GM04504 (cell line): ENCODE measurements around the gene TRIM33.
"Not testable (repeated sequence)": the region's sequence is repeated elsewhere in the genome, so short reads cannot be mapped to it uniquely, and the experiment has no call there.

Experiments used
- DNase-seq: peaks from one replicate; pipeline ENCODE4 v3.0.0-alpha.2; 2012; ENCODE audit warnings: low read depth

The TRIM33 gene

GRCh38 chr1:114397601-114398000, 113.4 kb downstream of the TRIM33 start:
- DNase-seq = no peak

GRCh38 chr1:114395863-114396262, 115.1 kb downstream of the TRIM33 start:
- DNase-seq = no peak

- DNase-seq = no peak
Measured at GRCh38 chr1:114390960-114391359, 120.0 kb downstream of the TRIM33 start.

- no peak for DNase-seq
Measured at GRCh38 chr1:114390361-114390760, 120.6 kb downstream of the TRIM33 start.

GRCh38 chr1:114388432-114389003, 122.5 kb downstream of the TRIM33 start:
- no peak for DNase-seq

GRCh38 chr1:114387585-114387984, 123.4 kb downstream of the TRIM33 start:
- not testable (repeated sequence) for DNase-seq

- DNase-seq = no peak
Measured at GRCh38 chr1:114387010-114387360, 124.0 kb downstream of the TRIM33 start.

GRCh38 chr1:114386129-114387009, 124.6 kb downstream of the TRIM33 start:
- DNase-seq = no peak

- DNase-seq = no peak
Measured at GRCh38 chr1:114384922-114385321, 126.1 kb downstream of the TRIM33 start.

GRCh38 chr1:114379987-114380386, 131.0 kb downstream of the TRIM33 start:
- no peak for DNase-seq

- no peak for DNase-seq
Measured at GRCh38 chr1:114379358-114379757, 131.6 kb downstream of the TRIM33 start.

- DNase-seq = no peak
Measured at GRCh38 chr1:114377356-114377755, 133.6 kb downstream of the TRIM33 start.

- no peak for DNase-seq
Measured at GRCh38 chr1:114369930-114370329, 141.1 kb downstream of the TRIM33 start.

- DNase-seq = not testable (repeated sequence)
Measured at GRCh38 chr1:114369266-114369919, 141.6 kb downstream of the TRIM33 start.

GRCh38 chr1:114368560-114369255, 142.3 kb downstream of the TRIM33 start:
- no peak for DNase-seq

GRCh38 chr1:114367810-114368209, 143.2 kb downstream of the TRIM33 start:
- no peak for DNase-seq

GRCh38 chr1:114363230-114363629, 147.8 kb downstream of the TRIM33 start:
- DNase-seq = not testable (repeated sequence)

- DNase-seq = no peak
Measured at GRCh38 chr1:114359791-114360190, 151.2 kb downstream of the TRIM33 start.

- no peak for DNase-seq
Measured at GRCh38 chr1:114355240-114355639, 155.8 kb downstream of the TRIM33 start.

- DNase-seq = no peak
Measured at GRCh38 chr1:114353262-114353661, 157.7 kb downstream of the TRIM33 start.

- no peak for DNase-seq
Measured at GRCh38 chr1:114352797-114353196, 158.2 kb downstream of the TRIM33 start.

- no peak for DNase-seq
Measured at GRCh38 chr1:114350731-114351445, 160.1 kb downstream of the TRIM33 start.
